GM12872 (cell line): Measurements from ENCODE around the gene RIN1.

Experiments
- TF ChIP-seq, protein P1 (sequence below): IDR thresholded peaks from 3 replicates; pipeline ENCODE4 v1.5.1; 2011; ENCODE audit warnings: low read depth, mild to moderate bottlenecking, low read length, moderate library complexity; ENCODE audit not compliant: insufficient read depth

RIN1 gene

DNA sequence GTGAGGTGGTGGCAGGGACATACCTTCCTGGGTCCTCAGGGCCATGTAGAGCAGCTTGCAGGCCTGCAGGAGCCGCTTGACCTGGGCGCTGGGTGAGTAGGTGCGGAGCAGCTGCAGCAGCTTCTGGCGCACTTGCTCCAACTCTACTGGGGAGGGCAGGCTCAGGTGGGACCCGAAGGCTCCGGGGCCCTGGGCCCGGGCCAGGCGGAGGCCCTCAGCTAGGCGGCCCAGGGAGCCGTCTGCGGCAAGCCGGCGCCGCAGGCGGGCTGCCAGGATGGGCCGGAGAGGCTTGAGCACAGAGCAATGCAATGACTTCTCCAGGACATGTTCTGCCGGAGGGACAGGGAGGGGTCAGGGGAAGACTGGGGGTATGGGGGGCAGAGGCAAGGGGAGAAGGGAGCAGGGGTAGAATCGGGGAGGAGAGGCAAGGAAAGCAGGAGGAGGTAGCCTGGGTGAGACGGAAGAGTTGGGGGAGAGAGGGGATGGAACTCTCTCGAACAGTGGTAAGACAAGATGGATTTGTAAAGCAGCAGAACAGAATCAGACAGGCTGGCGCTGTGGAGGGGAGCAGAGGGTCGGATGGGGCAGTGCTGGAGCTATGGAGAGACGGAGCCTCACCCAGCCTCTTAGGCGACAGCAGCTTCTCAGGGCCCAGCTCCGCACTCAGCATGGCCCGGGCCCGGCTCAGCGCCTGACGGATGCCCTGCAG is 2.2 kb downstream of the RIN1 start:
- TF ChIP-seq, protein P1, sequence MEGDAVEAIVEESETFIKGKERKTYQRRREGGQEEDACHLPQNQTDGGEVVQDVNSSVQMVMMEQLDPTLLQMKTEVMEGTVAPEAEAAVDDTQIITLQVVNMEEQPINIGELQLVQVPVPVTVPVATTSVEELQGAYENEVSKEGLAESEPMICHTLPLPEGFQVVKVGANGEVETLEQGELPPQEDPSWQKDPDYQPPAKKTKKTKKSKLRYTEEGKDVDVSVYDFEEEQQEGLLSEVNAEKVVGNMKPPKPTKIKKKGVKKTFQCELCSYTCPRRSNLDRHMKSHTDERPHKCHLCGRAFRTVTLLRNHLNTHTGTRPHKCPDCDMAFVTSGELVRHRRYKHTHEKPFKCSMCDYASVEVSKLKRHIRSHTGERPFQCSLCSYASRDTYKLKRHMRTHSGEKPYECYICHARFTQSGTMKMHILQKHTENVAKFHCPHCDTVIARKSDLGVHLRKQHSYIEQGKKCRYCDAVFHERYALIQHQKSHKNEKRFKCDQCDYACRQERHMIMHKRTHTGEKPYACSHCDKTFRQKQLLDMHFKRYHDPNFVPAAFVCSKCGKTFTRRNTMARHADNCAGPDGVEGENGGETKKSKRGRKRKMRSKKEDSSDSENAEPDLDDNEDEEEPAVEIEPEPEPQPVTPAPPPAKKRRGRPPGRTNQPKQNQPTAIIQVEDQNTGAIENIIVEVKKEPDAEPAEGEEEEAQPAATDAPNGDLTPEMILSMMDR: no peak

- TF ChIP-seq, protein P1: no peak
These were observed 2.9 kb downstream of the RIN1 start for GRCh38 chr11:66333220-66333877.

DNA sequence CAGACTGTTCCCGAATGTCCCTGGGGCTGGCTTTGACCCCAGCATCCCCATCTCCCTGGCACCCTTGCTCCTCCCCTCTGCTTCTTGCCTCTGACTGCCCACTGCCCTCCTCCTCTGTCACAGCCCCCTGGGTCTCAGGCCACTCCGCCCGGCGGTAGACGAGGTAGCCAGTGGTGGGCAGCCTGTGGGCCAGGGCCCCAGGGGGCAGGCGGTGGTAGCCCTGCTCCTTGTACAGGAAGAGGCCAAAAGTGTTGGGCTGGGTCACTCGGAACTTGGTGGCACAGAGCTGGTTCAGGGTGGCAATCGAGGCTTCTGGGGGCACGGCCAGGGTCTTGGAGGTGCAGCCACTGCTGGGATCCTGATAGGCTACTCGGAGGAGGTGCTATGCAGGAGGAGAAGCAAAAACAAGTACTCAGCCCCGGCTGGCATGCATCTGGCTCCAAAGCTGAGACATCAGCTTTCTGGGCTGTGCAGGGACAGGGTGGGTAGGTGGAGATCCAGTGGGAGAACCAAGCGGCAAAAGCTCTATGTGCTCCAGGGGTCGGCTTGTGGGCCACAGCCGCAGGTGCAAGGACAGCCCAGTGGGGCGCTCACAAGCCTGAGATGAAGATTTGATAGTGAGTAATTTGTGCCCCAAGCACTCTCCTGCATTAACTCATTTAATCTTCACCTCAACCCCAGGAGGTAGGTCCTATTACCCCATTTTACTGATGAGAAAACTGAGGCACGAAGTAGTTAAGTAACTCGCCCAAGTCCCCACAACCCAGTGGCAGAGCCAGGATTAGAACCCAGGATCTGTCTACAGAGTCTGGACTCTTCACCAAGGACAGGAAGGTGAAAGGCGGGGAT is 3.6 kb downstream of the RIN1 start:
- TF ChIP-seq, protein P1: no peak

- TF ChIP-seq, protein P1: no peak
These were observed 4.5 kb downstream of the RIN1 start for GRCh38 chr11:66331542-66332370.

DNA sequence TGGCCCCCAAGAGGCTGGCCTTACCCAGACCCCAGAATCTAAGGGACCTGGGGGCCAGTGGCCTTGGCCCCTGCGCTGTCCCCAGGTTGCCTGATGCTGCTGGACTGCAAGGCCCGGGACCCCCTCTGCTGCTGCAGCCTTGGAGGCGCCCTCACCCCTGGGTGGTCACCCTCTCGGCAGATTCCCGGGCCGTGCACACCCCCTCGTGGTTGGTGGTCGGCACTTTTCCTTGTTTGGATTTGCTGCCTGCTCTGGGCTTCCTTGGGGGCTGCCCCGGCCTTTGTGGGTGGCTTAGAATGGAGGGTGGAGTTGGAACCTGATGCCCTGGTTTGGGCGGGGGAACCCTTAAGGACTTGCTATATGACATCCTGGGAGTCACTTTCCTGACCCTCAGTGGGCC is 5.3 kb downstream of the RIN1 start:
- TF ChIP-seq, protein P1: no peak

- TF ChIP-seq, protein P1: no peak
These were observed 7.0 kb downstream of the RIN1 start for GRCh38 chr11:66329165-66329673.
